GM18868 (cell line): ENCODE measurements around the gene KBTBD3.
"Not testable (repeated sequence)": the region's sequence is repeated elsewhere in the genome, so short reads cannot be mapped to it uniquely, and the experiment has no call there.

Source experiments
- ATAC-seq: cut with Tn5 transposase; IDR thresholded peaks from one replicate; pipeline ENCODE4 v1.9.1; 2021; ENCODE audit warnings: mild to moderate bottlenecking, moderate library complexity; ENCODE audit not compliant: unreplicated experiment

KBTBD3 gene

GRCh38 chr11:106061954-106062949, 14.9 kb downstream of the KBTBD3 start:
- ATAC-seq, result peak; percentile 53

DNA sequence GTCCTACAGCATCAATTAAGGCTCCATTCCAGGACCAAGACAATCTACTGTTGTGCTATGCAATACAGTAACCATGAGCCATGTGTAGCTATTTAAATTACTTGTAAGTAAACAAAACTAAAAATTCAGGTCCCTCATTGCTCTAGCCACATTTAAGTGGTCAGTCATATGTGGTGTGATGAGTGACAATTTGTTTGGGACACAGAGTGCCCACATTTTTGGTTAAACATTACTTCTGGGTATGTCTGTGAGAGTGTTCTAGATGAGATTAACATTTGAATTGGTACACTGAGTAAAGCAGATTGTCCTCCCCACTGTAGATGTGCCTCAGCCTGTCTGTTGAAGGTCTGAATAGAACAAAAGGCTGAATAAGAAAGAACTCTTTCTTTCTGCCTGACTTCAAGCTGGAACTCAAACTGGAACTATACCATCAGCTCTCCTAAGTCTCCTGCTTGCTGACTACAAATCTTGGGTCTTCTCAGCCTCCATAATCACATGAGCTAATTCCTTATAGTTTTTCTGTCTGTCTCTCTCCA, 15.8 kb downstream of the KBTBD3 start:
- ATAC-seq, result no peak

DNA sequence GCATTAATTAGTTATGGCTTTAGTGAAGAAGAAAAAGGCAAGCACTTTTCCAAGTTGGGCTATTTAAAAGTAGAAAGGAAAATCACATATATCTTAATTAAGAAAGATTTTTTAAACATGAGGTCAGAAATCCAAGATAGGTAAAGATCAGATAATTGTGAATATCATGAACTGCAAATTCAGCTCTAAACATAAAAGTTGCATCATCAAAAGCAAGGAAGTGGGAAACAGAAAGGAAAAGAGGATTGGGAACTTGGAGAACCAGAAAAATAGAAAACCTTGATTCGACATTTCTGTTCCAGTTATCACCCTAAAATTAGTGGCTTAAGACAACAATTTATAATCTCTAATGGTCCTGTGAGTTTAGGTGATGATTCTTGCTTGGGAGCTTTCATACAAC, 17.5 kb downstream of the KBTBD3 start:
- no peak for ATAC-seq

DNA sequence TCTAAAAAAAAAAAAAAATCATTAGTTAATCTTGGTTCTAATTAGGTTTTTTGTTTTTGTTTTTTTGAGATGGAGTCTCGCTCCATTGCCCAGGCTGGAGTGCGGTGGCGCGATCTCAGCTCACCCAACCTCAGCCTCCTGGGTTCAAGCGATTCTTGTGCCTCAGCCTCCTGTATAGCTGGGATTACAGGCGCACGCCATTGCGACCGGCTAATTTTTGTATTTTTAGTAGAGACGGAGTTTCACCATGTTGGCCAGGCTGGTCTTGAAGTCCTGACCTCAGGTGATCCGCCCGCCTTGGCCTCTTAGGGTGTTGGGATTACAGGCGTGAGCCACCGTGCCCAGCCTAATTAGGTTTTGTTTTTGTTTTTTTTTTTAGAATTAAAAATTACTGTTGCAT, 18.8 kb downstream of the KBTBD3 start:
- ATAC-seq, result not testable (repeated sequence)

DNA sequence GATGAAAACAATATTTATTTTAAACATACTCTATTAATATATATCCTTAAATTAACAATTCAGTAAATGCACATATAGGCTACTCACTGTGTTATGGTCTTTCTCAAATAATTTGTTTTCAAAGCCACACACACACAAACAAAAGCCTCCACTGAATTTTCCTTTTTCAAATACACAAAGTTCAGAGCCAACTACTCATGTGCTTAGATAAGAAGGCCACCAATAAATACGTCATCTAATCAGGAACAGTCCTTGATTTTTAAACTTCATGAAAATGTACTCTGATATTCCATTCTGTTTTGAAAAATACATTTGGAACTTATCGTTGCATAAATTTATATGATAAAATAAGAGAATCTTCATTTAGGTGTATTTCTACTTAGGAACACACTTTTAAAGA, 26.0 kb downstream of the KBTBD3 start:
- no peak for ATAC-seq

GRCh38 chr11:106049727-106050476, 27.2 kb downstream of the KBTBD3 start:
- no peak for ATAC-seq

DNA sequence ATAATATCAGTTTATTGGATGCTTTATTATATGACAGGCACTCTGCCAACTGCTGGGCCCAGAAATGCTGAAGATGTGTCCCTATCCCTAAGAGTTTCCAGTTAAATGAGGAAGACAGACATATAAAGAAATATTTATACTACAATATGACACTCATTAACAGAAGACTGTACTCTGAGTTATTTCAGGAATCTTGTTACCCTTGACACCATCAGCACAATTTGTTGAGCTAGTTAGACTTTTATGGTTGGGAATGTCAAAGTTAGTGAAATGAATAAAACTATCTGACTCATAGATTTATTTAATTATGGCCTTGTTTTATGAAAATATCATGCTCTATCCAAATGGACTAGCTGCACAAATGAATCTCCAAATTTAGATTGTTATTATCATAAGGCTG, 29.5 kb downstream of the KBTBD3 start:
- no peak for ATAC-seq

DNA sequence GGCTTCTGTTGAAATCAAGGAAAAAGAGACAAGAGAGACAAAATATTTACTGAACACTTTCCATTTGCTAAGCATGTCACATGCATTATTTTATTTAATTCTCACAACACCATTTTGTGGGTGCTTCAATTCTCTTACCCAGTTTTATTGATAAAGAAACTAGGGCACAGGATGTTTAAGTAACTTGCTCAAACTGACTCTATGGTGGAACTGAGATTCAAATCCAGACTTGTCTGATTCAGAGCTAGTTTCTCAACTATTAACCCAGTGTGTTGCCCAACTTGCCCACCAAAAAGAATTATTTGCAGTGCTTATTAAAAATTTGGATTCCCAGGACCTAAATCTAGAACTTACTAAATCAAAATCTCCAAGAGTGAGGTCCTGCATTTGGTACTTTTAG, 33.6 kb downstream of the KBTBD3 start:
- ATAC-seq, result no peak

DNA sequence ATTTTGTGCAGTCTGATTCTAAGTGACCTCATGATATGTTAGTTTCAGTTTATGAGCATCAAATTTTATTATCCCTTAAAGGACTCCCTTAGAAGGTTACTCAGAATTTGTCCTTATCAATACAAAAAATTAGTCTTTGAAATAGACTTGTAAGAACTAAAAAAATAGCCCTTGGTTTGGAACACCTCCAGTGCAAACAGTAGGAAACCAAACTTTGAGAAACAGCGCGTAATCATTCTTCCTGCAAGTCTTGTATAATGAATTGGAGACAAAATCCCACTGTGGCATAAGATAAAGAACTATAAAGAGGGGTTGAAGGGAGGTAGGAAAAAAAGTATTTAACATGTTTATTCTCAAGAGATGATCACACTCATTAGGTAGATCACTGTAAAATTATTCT, 44.3 kb downstream of the KBTBD3 start:
- ATAC-seq, result no peak

DNA sequence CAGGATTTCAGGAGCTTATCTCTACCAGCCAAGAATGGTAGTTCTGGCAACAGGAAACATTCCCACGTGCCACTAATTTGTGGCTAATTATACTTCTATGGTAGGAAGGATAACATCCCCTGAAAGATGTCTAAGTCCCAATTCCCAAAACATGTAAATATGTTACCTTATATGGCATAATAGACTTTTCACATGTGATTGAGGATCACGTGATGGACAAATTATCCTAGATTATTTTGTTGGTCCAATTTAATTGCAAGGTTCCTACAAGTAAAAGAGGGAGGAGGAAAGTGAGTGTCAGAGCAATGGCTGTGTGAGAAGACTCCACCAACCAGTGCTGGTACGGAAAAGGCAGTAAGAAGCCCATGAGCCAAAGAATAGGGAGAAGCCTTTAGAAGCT, 45.2 kb downstream of the KBTBD3 start:
- no peak for ATAC-seq

GRCh38 chr11:106031202-106031810, 45.8 kb downstream of the KBTBD3 start:
- ATAC-seq, result no peak

- no peak for ATAC-seq
Measured at GRCh38 chr11:106030609-106031008, 46.5 kb downstream of the KBTBD3 start.

DNA sequence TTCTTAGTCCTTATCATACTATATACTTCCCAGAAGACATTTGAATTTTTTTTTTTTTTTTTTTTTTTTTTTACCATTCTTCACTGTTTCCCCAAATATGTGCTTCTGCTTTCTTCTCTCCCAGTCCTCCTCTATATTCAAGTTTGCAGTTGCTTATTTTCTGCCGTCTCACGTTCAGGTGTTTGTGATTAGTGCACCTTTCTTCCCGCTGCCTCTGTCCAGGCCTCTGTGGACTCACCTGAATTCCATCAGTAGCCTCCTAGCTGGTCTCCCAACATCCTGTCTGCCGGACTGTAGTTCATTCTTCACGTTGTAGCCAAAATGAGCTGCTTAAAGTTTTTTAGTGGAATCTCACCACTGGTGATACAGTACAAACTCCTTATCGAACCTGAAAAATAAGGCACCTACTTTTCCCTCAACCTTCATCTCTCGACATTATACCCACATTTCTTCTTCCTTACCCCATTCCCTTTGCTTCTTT, 54.3 kb downstream of the KBTBD3 start:
- no peak for ATAC-seq

DNA sequence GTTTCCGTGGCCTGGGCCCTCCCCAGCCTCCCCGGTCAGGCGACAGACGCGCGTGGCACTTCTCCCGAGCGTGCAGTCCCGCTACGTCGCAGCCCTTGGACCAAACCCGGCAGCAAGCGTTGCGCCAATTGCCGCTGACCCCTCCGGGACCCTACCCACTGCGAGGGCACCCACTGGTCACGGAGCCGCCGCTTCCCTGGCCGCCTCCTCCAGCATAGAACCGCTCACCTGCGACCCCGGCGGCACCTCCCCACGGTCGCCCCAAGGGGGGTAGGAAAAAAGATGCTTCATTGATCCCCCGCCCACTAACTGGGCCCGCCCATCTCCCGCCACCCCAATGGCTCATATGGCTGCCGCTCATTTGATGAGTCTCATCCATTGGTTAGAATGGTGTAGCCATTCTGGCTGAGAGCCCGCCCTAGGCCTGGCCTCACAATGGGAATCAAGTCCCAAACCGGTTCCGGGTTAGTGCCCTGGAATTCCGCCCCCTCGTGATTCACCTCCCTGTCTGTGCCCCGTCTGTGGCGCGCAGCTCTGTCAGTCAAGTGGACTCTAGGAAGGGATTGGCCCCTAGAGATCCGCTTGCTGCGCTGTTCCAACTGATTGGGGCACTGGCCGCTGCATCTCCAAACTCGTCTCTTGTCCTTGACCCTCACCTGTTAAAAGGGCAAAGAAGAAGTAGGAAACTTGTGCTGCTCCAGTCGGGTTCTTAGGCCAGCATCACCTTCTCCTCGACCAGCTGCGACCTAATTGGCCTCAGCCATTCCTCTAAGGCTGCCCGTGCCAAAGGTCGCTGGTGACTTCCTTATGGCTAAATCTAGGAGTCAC, 55.0 kb downstream of the KBTBD3 start, which contains the start of gene MSANTD4:
Gene MSANTD4 (minus strand): TSS at position 274 of the 828 bp plus-strand sequence. CDS start 11,323 bp downstream, outside the sequence.
- peak; percentile 97 for ATAC-seq

DNA sequence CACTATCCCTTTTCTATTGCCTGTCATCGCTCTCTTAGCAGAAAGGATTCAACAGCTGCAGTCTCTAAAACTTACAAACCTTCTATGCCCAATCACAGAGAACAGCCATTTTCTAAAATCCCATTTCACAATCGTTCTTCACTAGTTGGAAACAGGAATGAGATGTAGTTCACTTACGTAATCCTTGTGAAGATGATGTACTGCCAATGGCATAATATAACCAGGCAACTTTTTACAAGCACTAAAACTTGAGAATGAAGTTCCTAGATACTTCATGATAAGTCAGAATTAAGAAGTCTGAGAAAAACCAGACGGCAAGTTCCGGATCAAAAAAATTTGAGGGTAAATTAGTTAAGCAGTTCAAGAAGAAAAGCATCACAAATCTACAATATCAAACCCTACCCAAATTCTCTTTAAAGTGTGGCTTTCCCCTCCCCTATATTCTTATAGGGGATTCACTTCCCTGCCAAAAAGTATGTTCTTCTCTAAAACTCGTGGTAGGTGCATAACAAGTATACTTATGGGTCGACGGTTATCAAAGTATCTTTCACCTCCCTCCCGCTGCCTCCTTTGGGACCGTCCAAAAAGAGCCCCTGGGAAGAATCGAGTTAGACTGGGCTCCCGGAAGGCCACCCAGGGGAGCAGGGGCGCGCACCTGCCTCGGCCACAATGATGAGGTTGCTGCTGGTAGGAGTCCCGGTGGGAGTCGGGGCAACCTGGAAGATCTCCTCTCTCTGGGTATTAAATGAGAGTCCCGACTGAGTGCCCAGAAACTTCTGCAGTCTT, 55.8 kb downstream of the KBTBD3 start:
- peak; percentile 5 for ATAC-seq

DNA sequence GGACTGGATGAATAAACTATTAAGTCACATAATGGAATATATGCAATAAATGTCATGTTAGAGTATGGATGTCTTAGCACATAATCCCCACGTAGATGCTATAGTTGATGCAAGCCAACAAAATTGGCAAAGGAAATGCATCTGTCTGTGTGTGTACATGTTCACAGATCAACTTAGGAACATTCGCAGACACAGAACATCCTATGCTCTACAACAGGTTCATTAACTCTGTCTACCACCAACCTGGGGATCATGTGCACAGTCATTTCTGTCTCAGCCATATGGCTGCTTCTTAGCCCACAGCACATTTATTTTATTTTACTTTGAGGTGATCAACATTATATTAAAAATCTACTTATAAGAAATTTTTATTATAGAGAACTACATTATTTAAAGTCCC, 60.1 kb downstream of the KBTBD3 start:
- no peak for ATAC-seq

DNA sequence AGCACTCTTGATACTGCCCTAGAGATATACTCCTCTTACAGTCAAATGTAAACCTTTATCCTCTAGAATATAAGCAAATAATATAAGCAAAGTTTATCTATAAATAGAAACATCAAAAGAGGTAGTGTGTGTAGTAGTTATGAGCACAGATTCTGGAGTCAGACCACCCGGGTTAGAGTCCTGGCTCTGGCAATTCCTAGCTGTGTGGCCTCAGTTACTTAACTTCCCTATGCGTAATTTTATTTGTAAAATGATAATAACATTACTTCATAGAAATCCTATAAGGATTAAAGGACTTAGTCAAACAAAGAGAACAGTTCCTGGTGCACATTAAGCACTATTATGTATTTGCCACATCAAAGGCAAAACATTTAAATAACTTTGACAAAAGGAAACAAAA, 62.1 kb downstream of the KBTBD3 start:
- no peak for ATAC-seq

- no peak for ATAC-seq
Measured at GRCh38 chr11:106014620-106015019, 62.5 kb downstream of the KBTBD3 start.

DNA sequence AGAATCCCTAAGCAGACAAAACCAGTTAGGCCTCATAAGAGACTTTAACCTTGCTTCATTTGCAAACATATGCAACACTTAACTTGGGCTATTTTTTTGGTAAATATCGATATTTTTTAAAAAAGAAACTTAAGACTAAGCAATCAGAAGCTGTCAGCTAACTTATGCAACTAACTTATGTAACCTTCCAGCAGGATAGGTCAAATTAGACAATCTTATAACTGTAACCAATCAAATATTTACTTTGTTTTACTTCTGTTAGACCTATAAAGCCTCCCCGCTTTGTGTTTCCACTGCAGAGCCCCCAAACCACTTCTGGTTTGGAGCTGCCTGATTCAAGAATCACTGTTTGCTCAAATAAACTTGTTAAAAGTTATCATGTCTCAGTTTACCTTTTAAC, 63.1 kb downstream of the KBTBD3 start:
- no peak for ATAC-seq
